ENCODE measurements around the gene CCDC91. TPM values are rescaled to one million over a fixed set of nuclear protein-coding genes. Genes with fewer than 3 reads are reported as not detected.

CCDC91 gene
- total RNA-seq, 1 donor from 2014 or later: 23.2 TPM

DNA sequence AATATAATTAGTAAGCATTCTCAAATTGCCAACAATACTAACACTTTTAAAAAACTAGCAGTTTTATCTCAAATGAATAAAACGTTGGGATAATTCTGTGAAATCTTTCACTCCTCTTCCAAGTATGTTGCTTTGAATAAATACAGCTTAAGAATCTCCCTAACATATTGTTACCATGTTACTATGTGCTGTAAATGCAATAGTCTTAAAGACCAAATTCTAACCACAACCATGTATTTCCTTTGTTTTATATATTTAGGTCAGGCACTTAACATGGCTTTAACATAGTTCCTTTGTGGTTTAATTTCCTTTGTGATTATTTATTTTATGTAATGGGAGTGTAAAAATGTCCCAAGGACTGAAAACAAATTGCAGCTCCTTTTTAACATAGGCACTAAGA lies 33.9 kb upstream of the CCDC91 start:
- DNase-seq (ENCODE audit: extremely low spot score, unreplicated experiment): no peak
- H3K27me3 Mint-ChIP-seq: no peaks in the 10 kb centered on the region
- no peak overlapping the region for H3K4me3 Mint-ChIP-seq
- H3K4me1 Mint-ChIP-seq (ENCODE audit: unreplicated experiment): no peaks in the 10 kb centered on the region
- no peak for TF ChIP-seq CTCF (conservative IDR thresholded peaks at IDR 0.05)
- H3K27ac Mint-ChIP-seq: no peak overlapping the region
- no peaks in the 10 kb centered on the region for H3K9me3 Mint-ChIP-seq
- peaks cover 4% of the 10 kb centered on the region for H3K36me3 Mint-ChIP-seq

- no peak for DNase-seq (ENCODE audit: extremely low spot score, unreplicated experiment)
- Mint-ChIP-seq H3K27ac (no peak overlapping the region), H3K4me1 (ENCODE audit: unreplicated experiment) (no peaks in the 10 kb centered on the region), H3K27me3 (no peaks in the 10 kb centered on the region), H3K36me3 (peaks cover 4% of the 10 kb centered on the region), H3K4me3 (no peak overlapping the region), H3K9me3 (no peaks in the 10 kb centered on the region)
- no peak for TF ChIP-seq CTCF (conservative IDR thresholded peaks at IDR 0.05)
Measured at GRCh38 chr12:28156804-28157203, 33.5 kb upstream of the CCDC91 start.

- H3K36me3 Mint-ChIP-seq: peaks cover 11% of the 10 kb centered on the region
- H3K27ac Mint-ChIP-seq: no peak overlapping the region
- no peak for DNase-seq (ENCODE audit: extremely low spot score, unreplicated experiment)
- H3K9me3 Mint-ChIP-seq: no peaks in the 10 kb centered on the region
- H3K27me3 Mint-ChIP-seq: no peaks in the 10 kb centered on the region
- no peaks in the 10 kb centered on the region for H3K4me1 Mint-ChIP-seq (ENCODE audit: unreplicated experiment)
- no peak overlapping the region for H3K4me3 Mint-ChIP-seq
- no peak for TF ChIP-seq CTCF (conservative IDR thresholded peaks at IDR 0.05)
Measured at GRCh38 chr12:28158353-28158752, 31.9 kb upstream of the CCDC91 start.

GRCh38 chr12:28159688-28160087 lies 30.6 kb upstream of the CCDC91 start:
- DNase-seq (ENCODE audit: extremely low spot score, unreplicated experiment): no peak
- H3K36me3 Mint-ChIP-seq: peaks cover 15% of the 10 kb centered on the region
- H3K4me1 Mint-ChIP-seq (ENCODE audit: unreplicated experiment): no peaks in the 10 kb centered on the region
- no peak for TF ChIP-seq CTCF (conservative IDR thresholded peaks at IDR 0.05)
- H3K4me3 Mint-ChIP-seq: no peak overlapping the region
- H3K9me3 Mint-ChIP-seq: no peaks in the 10 kb centered on the region
- H3K27ac Mint-ChIP-seq: no peak overlapping the region
- no peaks in the 10 kb centered on the region for H3K27me3 Mint-ChIP-seq

DNA sequence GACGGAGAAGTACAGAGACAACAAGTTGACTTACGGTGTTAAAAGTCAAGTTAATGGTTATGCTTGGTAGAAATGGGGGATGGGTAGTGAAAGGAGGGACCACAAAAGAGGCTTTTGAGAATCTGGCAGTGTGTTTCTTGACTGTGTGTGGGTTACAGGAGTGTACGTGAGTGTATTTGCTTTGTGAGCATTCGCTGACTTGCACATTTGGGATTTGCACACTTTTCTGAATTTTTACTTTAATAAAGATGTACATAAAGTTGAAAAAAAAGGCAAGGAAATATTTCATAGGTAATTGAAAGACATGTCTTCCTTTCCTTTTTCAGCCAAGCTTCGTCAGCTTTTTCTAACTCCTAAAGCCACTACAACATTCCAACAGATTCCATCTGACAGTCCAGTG lies 28.6 kb upstream of the CCDC91 start:
- no peak overlapping the region for H3K27ac Mint-ChIP-seq

More for the DNA sequence above, 28.6 kb upstream of the CCDC91 start:
- no peak for TF ChIP-seq CTCF (conservative IDR thresholded peaks at IDR 0.05)
- DNase-seq (ENCODE audit: extremely low spot score, unreplicated experiment): no peak
- Mint-ChIP-seq H3K4me1 (ENCODE audit: unreplicated experiment) (no peaks in the 10 kb centered on the region), H3K36me3 (peaks cover 15% of the 10 kb centered on the region), H3K4me3 (no peak overlapping the region), H3K27me3 (no peaks in the 10 kb centered on the region), H3K9me3 (no peaks in the 10 kb centered on the region)

All from type B pancreatic cell (in vitro differentiated cells).